Rectal smooth muscle tissue (tissue), 1 donor: ENCODE results near the gene MOV10L1.
"Not testable (repeated sequence)": the region's sequence is repeated elsewhere in the genome, so short reads cannot be mapped to it uniquely, and the experiment has no call there.

Source experiments
- H3K27ac ChIP-seq: one replicate; pipeline ENCODE4 v1.7.0; 2013; ENCODE audit warnings: low read depth, low read length, inconsistent platforms
- H3K27me3 ChIP-seq: one replicate; pipeline ENCODE4 v1.7.0; 2013; ENCODE audit warnings: low read length; ENCODE audit not compliant: control insufficient read depth, insufficient read depth
- H3K36me3 ChIP-seq: one replicate; pipeline ENCODE4 v1.7.0; 2013; ENCODE audit warnings: low read length; ENCODE audit not compliant: control insufficient read depth, insufficient read depth
- H3K4me1 ChIP-seq: one replicate; pipeline ENCODE4 v1.7.0; 2013; ENCODE audit warnings: low read length; ENCODE audit not compliant: control insufficient read depth, insufficient read depth
- H3K4me3 ChIP-seq: one replicate; pipeline ENCODE4 v1.7.0; 2013; ENCODE audit warnings: low read length
- H3K9ac ChIP-seq: one replicate; pipeline ENCODE4 v1.7.0; 2013; ENCODE audit warnings: low read length

Gene MOV10L1

DNA sequence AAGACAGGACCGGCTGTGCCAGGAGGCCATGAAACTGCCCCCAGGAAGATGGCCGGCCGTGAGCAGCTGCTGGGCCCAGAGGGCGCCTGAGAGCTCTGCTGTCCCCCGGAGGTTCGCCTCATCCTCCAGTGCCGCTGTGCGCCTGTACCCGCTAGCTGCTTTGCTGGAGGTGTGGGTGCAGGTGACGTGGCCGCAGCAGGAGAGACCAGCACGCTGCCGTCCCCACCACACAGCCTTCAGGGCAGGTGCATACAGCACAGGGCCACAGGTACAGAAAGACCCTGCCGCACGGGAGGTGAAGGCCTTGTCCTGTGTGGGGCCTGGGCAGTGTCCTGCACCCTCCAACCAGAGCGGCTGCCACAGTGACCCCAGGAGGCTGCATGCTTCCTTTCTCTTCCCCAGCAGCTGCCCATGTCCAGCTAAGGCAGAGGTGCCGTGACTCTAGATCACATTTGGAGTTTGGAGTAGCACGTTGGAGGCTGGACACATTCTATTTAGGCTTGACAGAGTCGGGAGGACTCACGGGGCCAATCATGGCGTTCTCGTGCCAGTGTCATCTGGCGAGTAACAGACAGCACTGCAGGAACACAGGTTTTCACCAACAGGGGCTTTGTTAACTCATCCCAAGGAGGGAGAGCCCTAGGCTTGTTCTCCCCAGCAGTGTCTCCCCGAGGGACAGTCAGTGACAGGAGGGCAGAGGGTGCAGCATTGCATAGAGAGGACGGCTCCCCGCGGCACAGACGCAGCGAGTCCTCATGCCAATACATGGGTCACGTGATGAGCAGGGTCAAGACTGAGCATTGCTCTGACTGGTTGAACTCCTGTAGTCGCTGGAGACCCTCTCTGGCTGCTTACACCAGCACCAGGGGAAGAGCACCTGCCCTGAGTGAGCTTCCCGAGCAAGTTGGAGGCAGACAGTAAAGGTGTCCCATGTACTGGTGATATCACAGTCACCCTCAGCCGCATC, 62.0 kb downstream of the MOV10L1 start:
- Histone ChIP-seq H3K27me3 (no peaks in the 10 kb centered on the region), H3K36me3 (no peaks in the 10 kb centered on the region), H3K27ac (no peak overlapping the region), H3K9ac (no peak overlapping the region), H3K4me1 (no peaks in the 10 kb centered on the region), H3K4me3 (no peak overlapping the region)

DNA sequence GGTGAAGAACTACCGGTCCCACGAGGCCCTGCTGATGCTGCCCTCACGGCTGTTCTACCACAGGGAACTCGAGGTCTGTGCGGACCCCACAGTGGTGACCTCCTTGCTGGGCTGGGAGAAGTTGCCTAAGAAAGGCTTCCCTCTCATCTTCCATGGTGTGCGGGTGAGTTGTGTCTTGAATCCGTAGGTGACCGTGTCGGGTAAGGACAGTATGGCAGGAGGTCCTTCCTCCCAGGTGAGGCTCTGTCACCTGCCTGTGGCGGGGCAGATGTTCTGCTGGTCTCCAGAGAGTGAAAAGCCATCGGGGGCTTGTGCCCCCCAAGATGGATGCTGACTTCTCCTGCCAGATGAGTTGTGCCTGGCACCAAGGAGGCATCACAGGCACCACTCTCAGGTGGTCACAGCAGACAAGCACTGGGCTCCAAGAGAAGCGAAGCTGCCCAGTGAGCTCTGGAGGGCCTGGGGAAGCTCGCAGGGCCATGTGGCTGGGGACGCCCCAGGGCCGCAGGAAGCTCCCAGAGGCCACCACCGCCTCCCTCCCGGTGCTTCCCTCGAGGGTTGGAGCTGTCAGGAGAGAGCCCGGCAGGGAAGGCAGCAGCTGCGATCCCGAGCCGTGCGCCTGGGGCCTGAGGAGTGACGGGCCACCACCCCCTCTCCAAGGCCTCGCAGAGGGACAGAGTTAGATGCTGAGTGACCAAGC, 63.4 kb downstream of the MOV10L1 start:
- Histone ChIP-seq H3K27me3 (no peaks in the 10 kb centered on the region), H3K36me3 (no peaks in the 10 kb centered on the region), H3K4me1 (no peaks in the 10 kb centered on the region), H3K9ac (no peak overlapping the region), H3K4me3 (no peak overlapping the region), H3K27ac (no peak overlapping the region)

DNA sequence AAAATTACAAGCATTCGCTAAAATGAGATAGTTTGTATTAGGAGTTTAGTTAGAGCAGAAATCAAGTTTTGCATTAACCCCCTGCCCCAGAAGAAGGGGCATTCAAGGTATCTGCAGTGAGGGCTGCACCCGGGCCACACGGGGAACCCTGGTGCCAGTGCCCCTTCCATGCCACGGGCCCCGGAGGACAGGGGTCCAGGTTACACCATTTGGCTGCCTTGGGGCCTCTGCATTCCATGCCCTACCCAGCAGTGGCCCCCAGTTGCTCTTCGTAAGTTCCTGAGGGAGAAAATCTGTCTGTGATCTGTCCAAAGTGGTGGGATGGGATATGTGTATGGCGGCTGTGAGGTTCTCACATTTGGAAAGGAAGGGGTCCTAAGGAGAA, 63.9 kb downstream of the MOV10L1 start:
- H3K9ac ChIP-seq: no peak overlapping the region
- no peaks in the 10 kb centered on the region for H3K36me3 ChIP-seq

DNA sequence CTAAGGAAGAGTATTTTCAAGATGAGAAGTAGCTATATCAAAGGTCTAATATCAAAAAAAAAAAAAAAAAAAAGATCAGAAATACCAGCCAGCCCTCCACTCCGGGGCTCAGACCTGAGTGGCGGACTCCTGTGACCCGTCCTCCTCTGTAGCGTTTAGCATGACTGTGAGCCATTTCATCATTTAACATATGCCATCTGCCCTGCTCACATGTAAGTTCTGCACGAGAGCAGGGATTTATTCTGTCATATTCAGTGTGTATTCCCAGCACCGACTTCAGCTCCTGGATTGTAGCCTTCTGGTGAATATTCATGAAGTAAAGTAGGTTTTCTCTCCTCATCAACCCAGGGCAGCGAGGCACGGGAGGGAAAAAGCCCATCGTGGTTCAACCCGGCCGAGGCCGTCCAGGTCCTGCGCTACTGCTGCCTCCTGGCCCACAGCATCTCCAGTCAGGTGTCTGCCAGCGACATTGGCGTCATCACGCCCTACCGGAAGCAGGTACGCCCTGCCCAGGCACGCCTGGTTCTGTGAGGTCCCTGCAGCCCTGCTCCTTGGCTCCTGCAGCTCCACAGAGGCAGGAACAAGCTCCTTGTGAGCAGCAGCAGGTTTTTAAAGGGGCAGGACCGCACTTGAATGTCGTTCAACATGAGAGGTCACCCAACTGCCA, 68.0 kb downstream of the MOV10L1 start:
- H3K27me3 ChIP-seq: no peaks in the 10 kb centered on the region
- no peak overlapping the region for H3K9ac ChIP-seq
- H3K27ac ChIP-seq: no peak overlapping the region
- H3K36me3 ChIP-seq: no peaks in the 10 kb centered on the region
- H3K4me3 ChIP-seq: no peak overlapping the region
- no peaks in the 10 kb centered on the region for H3K4me1 ChIP-seq

More for the DNA sequence above, 63.9 kb downstream of the MOV10L1 start:
- Histone ChIP-seq H3K27me3 (no peaks in the 10 kb centered on the region), H3K4me1 (no peaks in the 10 kb centered on the region), H3K27ac (no peak overlapping the region), H3K4me3 (no peak overlapping the region)

DNA sequence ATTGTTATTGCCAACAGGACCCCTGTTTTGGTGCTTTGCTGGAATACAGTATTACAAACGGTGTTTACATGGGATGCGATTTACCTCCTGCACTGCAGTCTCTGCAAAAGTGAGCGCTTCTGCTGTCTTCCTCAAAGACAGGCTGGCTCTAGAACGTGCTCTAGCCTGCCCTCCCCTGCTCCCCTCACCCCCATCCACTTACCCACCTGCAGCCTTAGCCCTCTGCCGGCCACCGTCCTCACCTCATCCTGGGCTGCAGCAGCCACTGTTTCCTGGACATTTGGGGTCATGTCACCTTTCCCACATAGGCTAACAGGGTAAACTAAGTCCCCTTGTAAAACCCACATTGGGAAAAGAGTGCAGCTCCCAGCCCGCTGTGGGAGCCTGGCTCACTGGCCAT, 71.1 kb downstream of the MOV10L1 start:
- H3K27me3 ChIP-seq: no peaks in the 10 kb centered on the region

DNA sequence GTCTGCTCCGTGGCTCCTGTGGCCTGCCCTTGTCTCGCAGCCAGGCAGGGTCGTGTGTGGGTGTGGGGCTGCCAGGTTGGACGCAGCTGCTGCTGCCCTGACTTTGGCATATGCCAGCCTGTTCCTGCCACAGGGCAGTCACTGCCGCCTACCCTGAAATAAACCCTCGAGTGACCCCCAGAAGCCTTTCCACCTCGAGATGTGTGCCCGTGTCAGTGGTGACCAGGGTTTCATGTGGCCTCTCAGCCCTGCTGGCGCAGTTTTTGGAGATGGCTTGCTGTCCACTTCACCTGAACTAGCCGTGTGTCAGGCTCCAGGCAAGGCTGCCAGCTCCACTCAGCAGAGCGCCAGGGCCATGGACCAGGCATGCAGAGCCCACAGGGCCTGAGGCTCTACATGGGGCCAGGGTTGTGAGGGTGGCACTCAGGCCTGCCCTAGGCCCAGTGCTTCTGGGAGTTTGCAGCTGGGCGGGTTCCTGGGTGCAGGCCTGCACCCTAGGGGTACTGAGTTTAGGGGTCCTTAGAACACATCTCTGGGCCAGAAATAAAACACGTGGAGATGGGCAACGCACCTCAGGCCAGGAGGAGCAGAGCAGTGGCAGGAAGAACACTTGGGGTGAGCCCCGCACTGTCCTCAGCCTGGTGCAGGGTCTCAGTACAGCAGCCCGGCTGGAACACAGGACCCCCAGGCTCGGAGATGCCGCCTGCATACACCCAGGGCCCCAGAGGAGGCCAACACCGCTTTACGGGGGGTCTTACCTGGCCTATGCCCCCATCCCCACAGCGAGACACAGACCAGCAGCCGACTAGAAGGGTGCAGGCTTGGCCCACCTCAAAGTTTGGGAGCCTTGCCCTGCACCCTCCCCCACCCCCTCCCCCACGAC, 71.9 kb downstream of the MOV10L1 start:
- H3K9ac ChIP-seq: no peak overlapping the region
- no peaks in the 10 kb centered on the region for H3K4me1 ChIP-seq
- H3K4me3 ChIP-seq: no peak overlapping the region
- no peaks in the 10 kb centered on the region for H3K27me3 ChIP-seq
- no peak overlapping the region for H3K27ac ChIP-seq
- H3K36me3 ChIP-seq: no peaks in the 10 kb centered on the region

More for the DNA sequence above, 71.1 kb downstream of the MOV10L1 start:
- Histone ChIP-seq H3K27ac (no peak overlapping the region), H3K4me1 (no peaks in the 10 kb centered on the region), H3K4me3 (no peak overlapping the region), H3K36me3 (no peaks in the 10 kb centered on the region), H3K9ac (no peak overlapping the region)

DNA sequence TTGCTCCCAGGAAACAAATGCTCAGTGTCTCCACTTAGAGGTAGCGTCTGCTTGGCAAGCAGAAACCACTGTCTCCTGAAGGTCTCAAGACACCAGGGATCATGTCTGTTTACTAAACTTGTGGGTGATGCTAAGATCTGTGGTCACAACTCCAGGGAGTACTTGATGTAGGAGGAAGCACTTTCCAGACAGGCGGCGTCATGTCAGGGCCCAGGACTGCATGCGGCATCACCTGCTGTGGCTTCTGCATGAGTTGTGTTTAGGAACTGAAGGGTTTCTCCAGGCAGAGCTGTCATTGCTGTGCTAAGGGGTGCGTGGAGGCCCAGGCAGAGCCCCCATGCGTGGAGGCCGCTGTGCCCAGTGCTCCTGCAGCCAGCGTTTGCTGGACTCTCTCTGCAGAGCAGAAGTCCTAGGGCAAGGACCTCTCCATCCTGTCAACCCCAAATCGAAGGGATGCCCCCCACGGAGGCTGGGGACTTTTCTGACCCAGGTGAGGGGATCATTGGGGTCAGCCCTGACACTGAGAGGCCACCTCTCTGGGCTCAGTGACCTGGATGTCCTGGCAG, 72.7 kb downstream of the MOV10L1 start:
- Histone ChIP-seq H3K9ac (no peak overlapping the region), H3K27ac (no peak overlapping the region), H3K27me3 (no peaks in the 10 kb centered on the region)

DNA sequence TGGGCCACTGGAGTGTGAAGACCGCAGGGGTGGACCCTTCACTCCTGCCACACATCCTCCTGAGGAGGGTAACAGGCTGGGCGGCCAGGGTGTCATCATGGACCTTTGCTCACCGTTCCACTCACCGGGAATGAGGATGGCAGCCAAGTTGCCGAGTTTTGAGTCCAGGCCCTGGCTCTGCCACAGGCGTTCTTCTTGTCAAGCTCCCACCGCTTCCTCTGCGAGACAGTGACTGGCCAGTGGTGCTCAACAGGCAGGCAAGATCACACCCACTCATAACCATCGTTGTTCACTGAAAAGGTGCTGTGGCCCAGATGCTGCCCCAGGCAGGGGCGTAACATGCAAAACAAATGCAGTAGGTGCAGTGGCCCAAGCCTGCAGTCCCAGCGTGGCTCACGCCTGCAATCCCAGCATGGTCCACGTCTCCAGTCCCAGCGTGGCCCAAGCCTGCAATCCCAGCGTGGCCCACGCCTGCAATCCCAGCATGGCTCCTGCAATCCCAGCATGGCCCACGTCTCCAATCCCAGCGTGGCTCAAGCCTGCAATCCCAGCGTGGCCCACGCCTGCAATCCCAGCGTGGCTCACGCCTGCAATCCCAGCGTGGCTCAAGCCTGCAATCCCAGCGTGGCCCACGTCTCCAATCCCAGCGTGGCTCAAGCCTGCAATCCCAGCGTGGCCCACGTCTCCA, 75.8 kb downstream of the MOV10L1 start:
- Histone ChIP-seq H3K4me1 (no peaks in the 10 kb centered on the region), H3K27ac (no peak overlapping the region), H3K36me3 (no peaks in the 10 kb centered on the region), H3K9ac (no peak overlapping the region), H3K27me3 (peaks cover 4% of the 10 kb centered on the region), H3K4me3 (no peak overlapping the region)

More for the DNA sequence above, 72.7 kb downstream of the MOV10L1 start:
- Histone ChIP-seq H3K4me3 (no peak overlapping the region), H3K4me1 (no peaks in the 10 kb centered on the region), H3K36me3 (no peaks in the 10 kb centered on the region)

DNA sequence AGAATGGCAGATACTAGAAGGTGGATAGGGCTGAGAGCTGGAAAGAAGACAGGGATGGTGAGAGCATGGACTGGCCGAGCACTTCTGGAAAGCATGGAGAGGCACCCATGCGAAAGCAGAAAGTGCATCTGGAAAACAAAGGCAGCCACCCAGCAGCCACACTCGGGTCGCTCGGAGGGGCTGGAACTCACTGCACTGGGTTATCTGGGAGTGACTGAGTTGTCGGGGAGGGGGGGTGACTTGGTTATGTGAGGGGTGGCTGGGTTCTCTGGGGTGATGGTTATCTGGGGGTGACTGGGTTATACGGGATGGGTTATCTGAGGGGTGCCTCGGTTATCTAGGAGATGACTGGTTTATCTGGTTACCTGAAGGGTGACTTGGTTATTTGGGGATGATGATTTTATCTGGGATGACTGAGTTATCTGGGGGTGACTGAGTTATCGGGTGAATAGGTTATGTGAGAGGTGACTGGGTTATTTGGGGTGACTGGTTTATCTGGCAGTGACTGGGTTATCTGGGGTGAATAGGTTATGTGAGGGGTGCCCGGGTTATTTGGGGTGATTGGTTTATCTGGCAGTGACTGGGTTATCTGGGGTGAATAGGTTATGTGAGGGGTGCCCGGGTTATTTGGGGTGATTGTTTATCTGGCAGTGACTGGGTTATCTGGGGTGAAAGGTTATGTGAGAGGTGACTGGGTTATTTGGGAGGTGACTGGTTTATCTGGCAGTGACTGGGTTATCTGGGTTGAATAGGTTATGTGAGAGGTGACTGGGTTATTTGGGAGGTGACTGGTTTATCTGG, 78.1 kb downstream of the MOV10L1 start:
- H3K27me3 ChIP-seq: peaks cover 17% of the 10 kb centered on the region
- H3K27ac ChIP-seq: no peak overlapping the region
- no peaks in the 10 kb centered on the region for H3K36me3 ChIP-seq
- H3K9ac ChIP-seq: no peak overlapping the region
- no peaks in the 10 kb centered on the region for H3K4me1 ChIP-seq
- no peak overlapping the region for H3K4me3 ChIP-seq

DNA sequence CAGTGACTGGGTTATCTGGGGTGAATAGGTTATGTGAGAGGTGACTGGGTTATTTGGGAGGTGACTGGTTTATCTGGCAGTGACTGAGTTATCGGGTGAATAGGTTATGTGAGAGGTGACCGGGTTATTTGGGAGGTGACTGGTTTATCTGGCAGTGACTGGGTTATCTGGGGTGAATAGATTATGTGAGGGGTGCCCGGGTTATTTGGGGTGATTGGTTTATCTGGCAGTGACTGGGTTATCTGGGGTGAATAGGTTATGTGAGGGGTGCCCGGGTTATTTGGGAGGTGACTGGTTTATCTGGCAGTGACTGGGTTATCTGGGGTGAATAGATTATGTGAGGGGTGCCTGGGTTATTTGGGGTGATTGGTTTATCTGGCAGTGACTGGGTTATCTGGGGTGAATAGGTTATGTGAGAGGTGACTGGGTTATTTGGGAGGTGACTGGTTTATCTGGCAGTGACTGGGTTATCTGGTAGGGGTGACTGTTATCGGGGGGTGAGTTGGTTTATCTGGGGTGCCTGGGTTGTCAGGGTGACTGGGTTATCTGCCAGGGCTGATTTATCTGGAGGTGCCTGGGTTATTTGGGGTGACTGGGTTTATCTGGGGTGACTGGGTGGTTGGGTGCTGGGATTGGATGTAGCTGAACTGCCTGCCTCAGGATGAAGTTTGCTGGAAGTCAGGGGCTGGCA, 78.8 kb downstream of the MOV10L1 start:
- not testable (repeated sequence) for H3K4me3 ChIP-seq, H3K36me3 ChIP-seq, H3K9ac ChIP-seq, H3K27ac ChIP-seq, H3K4me1 ChIP-seq
- H3K27me3 ChIP-seq: peaks cover 17% of the 10 kb centered on the region
